GM18517 (cell line): Measurements from ENCODE around the gene PTGR1.
"Not testable (repeated sequence)": the region's sequence is repeated elsewhere in the genome, so short reads cannot be mapped to it uniquely, and the experiment has no call there.

Source experiments
- ATAC-seq: cut with Tn5 transposase; IDR thresholded peaks from one replicate; pipeline ENCODE4 v1.9.1; 2021; ENCODE audit warnings: mild to moderate bottlenecking, moderate library complexity; ENCODE audit not compliant: unreplicated experiment

Gene PTGR1

GRCh38 chr9:111615928-111616327 lies 16.5 kb upstream of the PTGR1 start:
- no peak for ATAC-seq

DNA sequence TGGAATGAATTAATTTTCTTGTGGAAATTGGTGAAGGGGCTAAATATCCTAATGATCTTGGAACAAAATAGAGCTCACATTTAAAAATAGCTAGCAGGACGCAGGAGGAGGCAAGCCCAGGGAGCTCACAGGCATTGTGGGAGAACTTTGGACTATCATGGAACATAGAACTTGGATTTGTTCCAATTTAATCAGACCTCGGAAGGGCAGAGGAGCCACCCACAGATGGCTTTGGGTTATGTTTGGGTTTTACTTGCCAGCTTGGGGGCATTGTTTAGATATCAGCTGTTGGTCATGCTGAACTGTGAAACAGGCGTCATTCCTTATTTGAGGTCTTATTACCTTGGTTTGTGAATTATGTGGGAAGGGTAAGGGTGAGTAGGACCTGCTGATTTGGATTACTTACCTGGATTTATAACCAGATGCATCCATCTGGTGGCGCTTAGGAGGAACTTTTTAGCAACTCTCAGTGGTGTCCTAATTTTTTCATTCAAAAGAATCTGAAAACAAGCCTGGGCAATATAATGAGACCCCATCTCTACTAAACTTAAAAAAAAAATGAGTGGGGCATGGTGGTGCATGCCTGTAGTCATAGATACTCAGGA lies 14.1 kb upstream of the PTGR1 start:
- ATAC-seq, result no peak

DNA sequence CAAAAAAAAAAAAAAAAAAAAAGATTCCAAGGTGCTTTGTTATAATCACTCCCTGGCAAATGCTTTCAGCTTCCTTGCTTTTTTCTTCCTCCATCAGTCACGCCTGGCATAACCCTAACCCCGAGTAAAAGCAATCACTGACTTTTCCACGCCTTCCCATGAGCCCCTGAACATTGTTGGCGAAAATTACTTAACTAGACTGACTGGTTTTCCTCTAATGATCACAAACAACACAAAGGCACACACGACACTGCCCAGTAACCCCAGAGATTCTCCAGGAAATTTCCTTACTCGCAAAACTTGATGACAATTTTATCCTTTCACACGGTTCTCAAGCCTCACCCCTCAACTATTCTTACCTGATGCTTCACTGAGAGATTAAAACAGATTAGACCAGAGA lies 11.4 kb upstream of the PTGR1 start:
- ATAC-seq, result no peak

DNA sequence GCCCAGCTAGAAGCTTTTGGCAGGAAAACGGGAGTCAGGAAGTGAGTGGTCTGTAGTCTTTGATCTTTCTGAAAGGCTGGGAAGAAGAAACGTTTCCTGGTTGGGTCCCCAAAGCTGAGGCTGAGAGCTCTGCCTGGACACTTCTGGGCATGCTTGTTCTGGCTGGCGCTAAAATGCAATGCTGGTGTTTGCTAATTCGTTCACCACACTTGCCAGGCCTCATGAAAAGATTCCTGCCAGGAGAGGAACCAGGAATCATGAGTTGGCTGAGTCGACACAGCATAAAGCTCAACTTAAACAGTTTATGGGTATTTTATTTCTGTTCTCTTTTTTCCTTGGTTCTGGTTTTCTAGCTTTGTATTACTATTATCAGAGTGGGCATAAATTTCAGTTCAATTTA lies 10.7 kb upstream of the PTGR1 start:
- ATAC-seq, result no peak

DNA sequence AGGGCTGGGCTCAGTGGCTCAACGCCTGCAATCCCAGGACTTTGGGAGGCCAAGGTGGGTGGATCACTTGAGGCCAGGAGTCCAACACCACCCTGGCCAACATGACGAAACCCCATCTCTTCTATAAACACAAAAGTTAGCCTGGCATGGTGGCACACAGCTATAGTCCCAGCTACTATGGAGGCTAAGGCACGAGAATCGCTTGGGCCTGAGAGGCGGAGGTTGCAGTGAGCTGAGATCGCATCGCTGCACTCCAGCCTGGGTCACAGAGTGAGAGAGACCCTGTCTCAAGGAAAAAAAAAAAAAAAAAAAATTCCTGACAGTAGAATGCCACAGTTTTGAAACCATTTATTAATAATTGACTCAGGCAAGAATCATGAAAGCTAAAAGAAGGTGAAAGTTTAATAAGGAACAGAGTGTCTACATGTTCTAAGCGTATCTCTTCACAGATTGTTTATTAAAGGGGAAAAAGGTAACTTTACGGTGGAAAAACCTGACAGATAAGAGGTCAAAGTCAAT lies 5.7 kb upstream of the PTGR1 start:
- ATAC-seq, result no peak

DNA sequence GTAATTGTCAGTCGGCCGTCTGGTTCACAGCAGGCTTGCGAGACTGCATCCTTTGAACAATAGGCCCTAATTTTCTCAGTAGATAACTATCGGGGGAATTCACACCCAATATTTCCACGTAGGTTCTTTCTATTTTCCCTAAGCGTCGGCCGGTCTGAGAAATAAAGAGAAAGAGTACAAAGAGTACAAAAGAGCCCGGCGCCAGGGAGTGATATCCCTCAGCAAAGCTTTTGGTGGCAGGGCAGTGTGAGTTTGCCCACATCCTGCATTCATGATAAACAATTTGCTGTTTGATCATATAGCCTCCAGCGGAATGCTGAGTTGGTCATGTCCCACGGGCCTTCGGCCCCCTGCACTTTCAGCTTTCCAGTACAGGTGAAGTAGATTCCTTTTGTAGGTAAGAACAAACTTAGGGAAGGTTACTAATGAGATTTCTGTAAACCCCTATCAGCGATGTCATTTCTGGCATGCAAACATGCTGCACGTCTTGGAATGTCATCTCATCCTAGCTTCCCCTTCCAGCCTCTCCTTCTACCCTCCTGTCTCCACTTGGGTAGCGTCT lies 4.7 kb upstream of the PTGR1 start:
- ATAC-seq, result no peak

- no peak for ATAC-seq
Measured at GRCh38 chr9:111603041-111603440, 3.6 kb upstream of the PTGR1 start.

DNA sequence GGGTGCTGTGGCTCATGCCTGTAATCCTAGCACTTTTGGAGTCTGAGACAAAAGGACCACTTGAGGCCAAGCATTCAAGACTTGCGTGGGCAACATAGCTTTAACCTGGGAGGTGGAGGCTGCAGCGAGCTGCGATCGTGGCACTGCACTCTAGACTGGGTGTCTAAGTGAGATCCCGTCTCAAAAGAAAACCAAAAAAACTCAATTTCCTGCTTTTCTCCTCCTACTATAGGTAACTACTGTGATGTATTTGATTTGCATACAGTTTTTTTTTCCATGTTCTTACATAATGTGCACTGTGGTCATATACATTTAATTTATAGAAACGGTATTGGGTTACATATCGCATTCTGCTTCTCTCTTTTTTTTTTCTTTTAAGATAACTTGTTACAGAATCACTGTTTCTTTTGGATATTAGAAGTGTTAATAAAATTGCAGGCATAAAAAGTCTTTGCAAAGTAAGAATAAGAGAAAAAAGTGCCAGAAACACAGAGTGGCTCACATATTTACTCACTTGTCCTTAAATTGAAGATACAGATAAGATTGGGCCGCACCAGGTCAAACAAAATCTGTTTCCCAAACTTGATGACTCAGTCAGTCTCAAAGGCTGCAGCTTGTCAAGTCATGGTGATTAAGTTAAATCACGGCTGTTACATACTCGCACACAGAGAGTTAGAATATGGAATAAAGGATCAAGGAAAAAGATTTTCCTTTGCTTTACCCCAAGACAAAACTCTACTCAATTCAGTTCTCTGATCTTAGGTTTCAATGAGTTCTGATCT lies 2.0 kb upstream of the PTGR1 start:
- ATAC-seq, result no peak

DNA sequence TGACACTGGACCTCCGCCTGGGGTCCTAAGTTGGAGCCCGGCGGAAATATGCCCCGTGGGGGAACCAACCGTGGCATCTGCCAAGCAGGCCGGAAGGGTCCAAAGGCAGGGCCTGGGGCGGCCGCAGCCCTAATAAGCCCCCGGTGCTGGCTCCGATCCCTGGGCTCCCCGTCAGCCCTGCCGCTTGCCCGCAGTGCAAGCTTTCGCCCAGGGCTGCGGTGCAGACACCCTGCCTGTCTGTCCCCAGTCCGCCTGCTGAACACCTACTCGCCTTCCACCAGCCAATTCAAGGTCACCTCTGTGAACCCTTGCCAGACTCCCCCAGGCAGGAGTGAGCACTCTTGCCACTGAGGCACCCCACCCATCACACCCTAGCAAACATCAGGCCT lies 502 bp upstream of the PTGR1 start:
- no peak for ATAC-seq

DNA sequence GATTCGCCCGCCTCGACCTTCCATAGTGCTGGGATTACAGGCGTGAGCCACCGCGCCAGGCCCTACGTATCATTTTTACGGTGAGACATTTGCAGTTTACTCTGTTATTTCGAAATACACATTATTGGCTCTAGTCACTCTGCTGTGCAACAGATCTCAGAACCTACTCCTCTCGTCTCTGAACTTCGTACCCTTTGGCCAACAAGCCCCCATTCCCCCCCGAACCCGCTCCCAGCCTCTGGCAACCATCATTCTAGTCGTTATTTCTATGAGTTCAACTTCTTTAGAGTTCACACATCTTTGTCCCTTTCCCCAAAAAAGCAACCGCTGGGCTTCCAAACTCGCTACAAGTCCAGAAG lies 735 bp downstream of the PTGR1 start:
- ATAC-seq, result no peak

DNA sequence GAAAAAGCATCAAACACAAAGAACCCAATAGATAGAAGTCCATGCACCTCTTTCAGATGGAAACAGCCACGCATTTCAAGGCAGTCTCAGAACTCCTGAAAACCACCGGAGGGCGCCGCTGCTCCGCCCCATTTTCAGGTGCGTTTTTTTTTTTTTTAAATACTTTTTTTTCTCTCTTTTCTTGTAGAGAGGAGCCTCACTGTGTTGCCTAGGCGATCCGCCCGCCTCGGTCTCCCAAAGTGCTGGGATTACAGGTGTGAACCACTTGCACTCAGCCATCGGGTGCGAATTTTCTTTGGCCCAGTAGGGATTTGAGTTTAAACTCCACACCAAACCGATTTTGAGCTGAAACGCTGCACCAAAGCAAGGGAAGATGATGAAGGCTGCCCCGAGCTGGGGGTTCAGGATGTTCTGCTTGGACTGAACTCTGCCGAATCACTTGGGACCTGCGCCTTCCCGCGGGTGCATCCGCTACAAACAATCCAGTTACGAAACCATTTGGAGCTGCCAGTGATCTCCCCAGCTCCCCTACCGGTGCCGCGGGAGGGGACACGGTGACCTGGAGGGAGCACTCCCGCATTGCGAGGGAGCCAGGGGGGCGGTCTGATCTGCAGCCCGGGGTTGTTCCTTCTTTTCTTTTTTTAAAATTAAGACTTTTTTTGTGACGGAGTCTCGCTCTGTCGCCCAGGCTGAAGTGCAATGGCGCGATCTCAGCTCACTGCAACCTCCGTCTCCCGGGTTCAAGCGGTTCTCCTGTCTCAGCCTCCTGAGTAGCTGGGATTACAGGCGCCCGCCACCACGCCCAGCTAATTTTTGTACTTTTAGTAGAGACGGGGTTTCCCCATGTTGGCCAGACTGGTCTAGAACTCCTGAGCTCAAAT lies 1.4 kb downstream of the PTGR1 start:
- peak; percentile 68 for ATAC-seq

GRCh38 chr9:111588846-111589245 lies 10.6 kb downstream of the PTGR1 start:
- no peak for ATAC-seq

DNA sequence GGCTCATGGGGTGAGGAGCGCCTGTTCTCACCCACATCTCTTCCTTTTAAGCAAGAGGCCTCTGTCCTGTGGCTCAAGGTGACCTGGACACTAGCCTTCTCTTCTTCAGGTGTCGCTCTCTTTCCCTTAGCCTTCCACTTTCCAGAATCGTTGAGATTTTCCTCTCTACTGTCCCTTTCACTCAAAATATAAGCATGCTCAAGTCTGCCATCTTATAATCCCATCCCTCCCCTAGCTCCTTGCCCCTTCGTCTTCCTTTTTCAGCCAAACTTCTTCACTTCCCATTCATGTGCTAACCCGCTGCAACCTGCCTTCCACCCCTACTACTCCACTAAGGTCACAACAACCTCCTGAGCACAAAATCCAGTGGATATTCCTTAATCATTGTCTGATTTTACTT lies 13.1 kb downstream of the PTGR1 start:
- no peak for ATAC-seq

- no peak for ATAC-seq
Measured at GRCh38 chr9:111582888-111583287, 16.6 kb downstream of the PTGR1 start.

- no peak for ATAC-seq
Measured at GRCh38 chr9:111572950-111573604, 26.4 kb downstream of the PTGR1 start.

DNA sequence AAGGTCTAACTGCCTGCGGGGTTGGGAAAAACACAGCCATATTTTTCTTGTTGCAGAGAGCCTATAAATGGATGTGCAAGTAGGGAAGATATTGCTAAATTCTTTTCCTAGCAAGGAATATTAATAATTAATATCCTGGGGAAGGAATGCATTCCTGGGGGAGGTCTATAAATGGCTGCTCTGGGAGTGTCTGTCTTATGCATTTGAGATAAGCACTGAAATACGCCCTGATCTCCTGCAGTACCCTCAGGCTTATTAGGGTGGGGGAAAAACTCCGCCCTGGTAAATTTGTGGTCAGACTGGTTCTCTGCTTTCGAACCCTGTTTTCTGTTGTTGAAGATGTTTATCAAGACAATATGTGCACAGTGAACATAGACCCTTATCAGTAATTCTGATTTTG lies 31.3 kb downstream of the PTGR1 start:
- not testable (repeated sequence) for ATAC-seq

DNA sequence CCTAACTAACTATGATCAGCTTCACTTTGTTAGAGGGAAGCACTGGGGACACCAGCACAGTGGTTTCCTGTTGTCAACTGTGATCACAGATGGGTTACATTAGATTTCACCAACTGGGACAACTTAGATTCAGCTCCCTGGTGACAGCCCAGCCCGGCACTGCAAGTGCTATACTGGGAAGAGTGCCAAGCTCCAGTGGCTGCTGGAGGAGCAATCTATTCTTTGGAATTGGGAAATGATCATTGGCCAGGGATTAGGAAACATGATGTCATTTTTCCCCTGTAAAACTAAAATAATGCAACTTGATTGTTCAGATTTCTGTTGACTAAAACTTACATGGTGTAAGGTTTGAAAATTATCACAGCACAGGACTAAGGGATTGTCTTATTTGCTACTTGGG lies 33.2 kb downstream of the PTGR1 start:
- ATAC-seq, result no peak

- no peak for ATAC-seq
Measured at GRCh38 chr9:111561165-111561719, 38.2 kb downstream of the PTGR1 start.

- ATAC-seq, result no peak
Measured at GRCh38 chr9:111559000-111559610, 40.3 kb downstream of the PTGR1 start.

GRCh38 chr9:111555425-111555824 lies 44.0 kb downstream of the PTGR1 start:
- ATAC-seq, result not testable (repeated sequence)
